ENCODE data around the gene AP2A2. TPM values are rescaled to one million over a fixed set of nuclear protein-coding genes. Genes with fewer than 3 reads are reported as not detected.

The AP2A2 gene
- total RNA-seq, 1 donor from 2014 or later: 92.0 TPM

DNA sequence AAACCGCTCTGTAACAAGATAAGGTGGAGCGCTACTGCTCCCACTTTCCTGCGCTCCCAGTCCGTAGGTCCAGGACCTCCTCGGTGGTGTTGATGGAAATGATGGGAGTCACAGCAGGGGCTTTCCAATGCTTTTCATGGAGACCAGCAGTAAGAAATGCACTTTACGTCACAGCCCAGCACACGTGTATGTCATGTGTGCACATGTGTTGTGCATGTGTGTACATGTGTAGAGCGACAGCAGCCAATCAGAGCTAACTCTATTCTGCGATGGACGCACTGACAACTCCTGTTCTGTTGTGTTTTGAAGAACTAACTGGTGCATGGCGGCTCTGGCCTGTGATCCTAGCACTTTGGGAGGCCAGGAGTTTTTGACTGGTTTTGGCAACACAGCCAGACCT is 16.3 kb upstream of the AP2A2 start:
- Histone ChIP-seq H3K36me3 (peaks cover 3% of the 10 kb centered on the region), H3K27ac (no peak overlapping the region), H3K4me1 (peaks cover 12% of the 10 kb centered on the region), H3K4me3 (peak overlapping the region; percentile 85), H3K9me3 (no peaks in the 10 kb centered on the region), H3K27me3 (no peaks in the 10 kb centered on the region)
- TF ChIP-seq, protein P1, sequence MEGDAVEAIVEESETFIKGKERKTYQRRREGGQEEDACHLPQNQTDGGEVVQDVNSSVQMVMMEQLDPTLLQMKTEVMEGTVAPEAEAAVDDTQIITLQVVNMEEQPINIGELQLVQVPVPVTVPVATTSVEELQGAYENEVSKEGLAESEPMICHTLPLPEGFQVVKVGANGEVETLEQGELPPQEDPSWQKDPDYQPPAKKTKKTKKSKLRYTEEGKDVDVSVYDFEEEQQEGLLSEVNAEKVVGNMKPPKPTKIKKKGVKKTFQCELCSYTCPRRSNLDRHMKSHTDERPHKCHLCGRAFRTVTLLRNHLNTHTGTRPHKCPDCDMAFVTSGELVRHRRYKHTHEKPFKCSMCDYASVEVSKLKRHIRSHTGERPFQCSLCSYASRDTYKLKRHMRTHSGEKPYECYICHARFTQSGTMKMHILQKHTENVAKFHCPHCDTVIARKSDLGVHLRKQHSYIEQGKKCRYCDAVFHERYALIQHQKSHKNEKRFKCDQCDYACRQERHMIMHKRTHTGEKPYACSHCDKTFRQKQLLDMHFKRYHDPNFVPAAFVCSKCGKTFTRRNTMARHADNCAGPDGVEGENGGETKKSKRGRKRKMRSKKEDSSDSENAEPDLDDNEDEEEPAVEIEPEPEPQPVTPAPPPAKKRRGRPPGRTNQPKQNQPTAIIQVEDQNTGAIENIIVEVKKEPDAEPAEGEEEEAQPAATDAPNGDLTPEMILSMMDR (IDR thresholded peaks at IDR 0.05): no peak
- intact Hi-C loops (cut with DNase I): no loop called here
- DNase-seq (no peak), ATAC-seq (no peak)

DNA sequence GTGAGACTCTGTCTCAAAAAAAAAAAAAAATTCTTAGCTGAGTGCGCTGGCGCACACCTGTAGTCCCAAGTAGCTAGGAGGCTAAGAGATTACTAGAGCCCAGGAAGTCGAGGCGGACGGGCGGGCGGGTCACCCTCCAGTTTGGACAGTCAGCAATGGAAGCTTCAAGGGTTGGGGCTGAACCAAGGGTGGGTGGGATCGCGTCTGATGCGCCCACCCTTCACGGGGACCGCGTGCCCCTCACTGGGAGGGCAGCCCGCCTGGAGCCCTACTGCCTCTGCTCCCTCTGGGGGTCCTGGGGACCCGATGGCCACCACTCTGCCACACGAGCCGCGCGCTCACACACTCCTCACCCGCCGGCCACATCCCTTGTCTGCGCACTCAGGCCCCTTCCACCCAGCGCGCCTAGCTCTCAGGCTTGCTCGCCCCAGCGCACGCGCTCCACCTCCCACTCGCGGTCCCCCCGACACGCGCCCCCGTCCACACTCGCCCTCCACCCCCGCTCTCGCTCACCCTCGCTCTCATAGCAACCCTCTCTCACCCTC is 15.6 kb upstream of the AP2A2 start:
- H3K36me3 ChIP-seq: no peaks in the 10 kb centered on the region
- H3K9me3 ChIP-seq: no peaks in the 10 kb centered on the region
- DNase-seq: no peak
- H3K4me3 ChIP-seq: peak overlapping the region; percentile 85
- H3K27ac ChIP-seq: peak overlapping the region; percentile 36
- peak; percentile 43 for ATAC-seq
- no peaks in the 10 kb centered on the region for H3K27me3 ChIP-seq
- intact Hi-C loops (cut with DNase I): no loop called here
- H3K4me1 ChIP-seq: peaks cover 12% of the 10 kb centered on the region
- TF ChIP-seq, protein P1 (IDR thresholded peaks at IDR 0.05): no peak

DNA sequence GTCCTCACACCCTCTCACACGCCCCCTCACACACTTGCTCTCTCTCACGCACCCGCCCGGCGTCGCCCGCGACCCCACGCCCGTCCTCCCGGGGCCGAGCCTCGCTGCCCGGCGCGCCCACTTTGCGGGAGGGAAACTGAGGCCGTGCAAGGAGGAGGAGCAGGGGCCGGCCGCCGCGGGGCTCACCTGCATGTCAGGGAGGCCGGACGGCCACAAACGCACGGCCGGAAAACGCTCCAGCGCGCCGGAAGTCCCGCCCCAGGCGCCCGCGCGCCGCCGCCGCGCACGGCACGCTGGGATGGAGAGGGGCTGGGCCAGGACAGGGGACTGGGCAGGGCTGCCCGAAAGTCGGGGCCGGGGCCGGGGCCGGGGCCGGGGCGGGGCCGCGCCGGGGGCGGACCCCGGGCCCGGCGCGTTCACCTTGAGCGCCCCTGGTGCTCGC is 15.1 kb upstream of the AP2A2 start, which contains the start of gene CHID1:
TSS of gene CHID1 (minus strand) at position 222 of the 442 bp plus-strand sequence. CDS start 5,994 bp downstream, outside the sequence.
- H3K36me3 ChIP-seq: no peaks in the 10 kb centered on the region
- H3K4me1 ChIP-seq: peaks cover 12% of the 10 kb centered on the region
- intact Hi-C loops (cut with DNase I): no loop called here
- no peaks in the 10 kb centered on the region for H3K27me3 ChIP-seq
- H3K27ac ChIP-seq: peak within 1 kb of the TSS; percentile 88
- TF ChIP-seq, protein P1 (IDR thresholded peaks at IDR 0.05): no peak
- ATAC-seq (peak; percentile 95), DNase-seq (peak; percentile 95)
- no peaks in the 10 kb centered on the region for H3K9me3 ChIP-seq
- H3K4me3 ChIP-seq: peak within 1 kb of the TSS; percentile 85

DNA sequence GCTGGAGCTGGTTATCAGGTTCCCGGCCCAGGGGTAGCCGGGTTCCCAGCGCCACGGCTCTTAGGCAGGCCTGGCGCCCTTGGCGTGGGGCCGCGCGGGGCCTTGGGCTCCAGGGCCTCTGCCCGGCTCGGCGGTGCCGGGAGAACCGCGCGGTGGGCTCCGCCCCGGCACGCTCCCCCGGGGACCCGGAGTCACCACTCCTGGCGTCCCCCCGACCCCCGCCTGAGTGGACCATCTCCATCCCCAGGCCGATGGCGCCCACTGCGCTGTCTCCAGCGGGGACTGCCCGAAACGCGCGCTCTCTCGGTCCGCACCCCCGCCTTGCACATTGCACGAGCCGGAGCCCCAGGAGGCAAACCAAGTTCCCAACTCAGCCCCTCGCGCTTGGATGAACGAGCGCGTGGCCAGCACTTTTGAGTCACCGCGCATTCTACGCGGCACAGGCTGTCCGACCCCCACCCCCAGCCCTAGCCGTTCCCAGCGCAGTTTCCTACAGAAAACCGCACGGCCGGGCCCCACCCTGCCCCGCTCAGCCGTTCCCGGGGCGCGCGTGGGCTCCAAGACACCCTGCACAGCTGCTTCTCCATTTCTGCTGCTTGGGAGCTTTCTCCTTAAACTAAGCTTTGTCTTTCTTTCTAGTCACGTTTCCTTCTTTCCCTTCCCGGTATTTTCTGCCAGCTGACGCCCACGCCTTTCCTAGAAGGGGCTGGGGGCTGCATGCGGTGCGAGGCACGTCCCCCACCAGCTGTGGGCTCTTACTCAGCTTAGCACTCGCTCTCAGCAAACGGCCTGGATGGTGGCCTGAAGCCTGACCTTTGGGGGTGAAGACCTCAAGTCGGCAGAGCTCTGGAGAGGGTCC is 14.4 kb upstream of the AP2A2 start:
- TF ChIP-seq, protein P1 (IDR thresholded peaks at IDR 0.05): no peak
- no peaks in the 10 kb centered on the region for H3K27me3 ChIP-seq
- DNase-seq (peak; percentile 83), ATAC-seq (peak; percentile 55)
- no peaks in the 10 kb centered on the region for H3K9me3 ChIP-seq
- peaks cover 12% of the 10 kb centered on the region for H3K4me1 ChIP-seq
- peak overlapping the region; percentile 85 for H3K4me3 ChIP-seq
- peak overlapping the region; percentile 88 for H3K27ac ChIP-seq
- intact Hi-C loops (cut with DNase I): no loop called here
- H3K36me3 ChIP-seq: no peaks in the 10 kb centered on the region

DNA sequence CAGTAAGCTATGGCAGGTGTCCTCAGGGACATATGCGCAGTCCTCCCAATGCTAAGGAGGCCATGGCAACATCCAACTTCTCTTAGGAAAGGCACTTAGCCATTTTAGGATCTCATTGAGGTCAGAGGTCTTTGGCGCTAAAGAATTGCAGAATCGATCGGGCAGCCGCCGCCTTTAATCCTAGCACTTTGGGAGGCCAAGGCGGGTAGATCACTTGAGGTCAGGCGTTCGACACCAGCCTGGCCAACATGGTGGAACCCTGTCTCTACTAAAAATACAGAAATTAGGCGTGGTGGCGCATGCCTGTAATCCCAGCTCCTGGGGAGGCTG is 13.8 kb upstream of the AP2A2 start:
- TF ChIP-seq, protein P1 (IDR thresholded peaks at IDR 0.05): no peak
- no peak for DNase-seq
- no peaks in the 10 kb centered on the region for H3K36me3 ChIP-seq
- H3K27me3 ChIP-seq: no peaks in the 10 kb centered on the region
- intact Hi-C loops (cut with DNase I): no loop called here
- H3K9me3 ChIP-seq: no peaks in the 10 kb centered on the region
- H3K27ac ChIP-seq: peak overlapping the region; percentile 88
- H3K4me3 ChIP-seq: peak overlapping the region; percentile 85
- ATAC-seq: no peak
- peaks cover 12% of the 10 kb centered on the region for H3K4me1 ChIP-seq
